Gastrocnemius medialis (tissue), 4 donors: ENCODE results near the gene PRMT7.

Experiments
- POLR2A ChIP-seq, 2 donors: fragments of 450-650 bp; IDR thresholded peaks; one replicate each; pipeline ENCODE4 v1.6.1; 2017; ENCODE audit warnings: antibody characterized with exemption in 2 of 2, mild to moderate bottlenecking in 2 of 2, moderate library complexity in 2 of 2
- TF ChIP-seq, protein P1 (sequence below), 5 experiments: fragments of 450-650 bp in 3 of 5; fragments of 200-600 bp in 2 of 5; sonication (generic) in 2 of 5; IDR thresholded peaks in 4 of 5; conservative IDR thresholded peaks in 1 of 5; 1 replicate in 4 of 5; 2 replicates in 1 of 5; pipeline ENCODE4 v1.5.1; 2016 to 2019; ENCODE audit warnings: antibody characterized with exemption in 5 of 5, mild to moderate bottlenecking in 3 of 5, moderate library complexity in 3 of 5

DNA sequence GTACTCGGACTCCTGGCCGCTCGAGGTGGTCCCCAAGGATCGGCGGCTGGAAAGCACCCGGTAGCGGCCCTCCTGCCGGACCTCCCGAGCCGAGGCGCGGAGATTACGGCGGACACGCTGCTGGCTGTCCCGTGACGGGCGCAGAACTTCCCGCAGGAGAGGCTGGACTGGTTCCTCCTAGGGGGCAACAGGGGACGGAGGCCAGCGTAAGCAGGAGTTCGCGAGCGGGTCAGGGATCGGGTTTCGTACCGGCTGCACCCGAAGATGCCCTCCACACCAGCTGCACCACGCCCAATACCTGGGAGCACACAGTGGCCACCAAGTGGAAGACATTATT is 414 bp upstream of the PRMT7 start:
- TF ChIP-seq, protein P1, sequence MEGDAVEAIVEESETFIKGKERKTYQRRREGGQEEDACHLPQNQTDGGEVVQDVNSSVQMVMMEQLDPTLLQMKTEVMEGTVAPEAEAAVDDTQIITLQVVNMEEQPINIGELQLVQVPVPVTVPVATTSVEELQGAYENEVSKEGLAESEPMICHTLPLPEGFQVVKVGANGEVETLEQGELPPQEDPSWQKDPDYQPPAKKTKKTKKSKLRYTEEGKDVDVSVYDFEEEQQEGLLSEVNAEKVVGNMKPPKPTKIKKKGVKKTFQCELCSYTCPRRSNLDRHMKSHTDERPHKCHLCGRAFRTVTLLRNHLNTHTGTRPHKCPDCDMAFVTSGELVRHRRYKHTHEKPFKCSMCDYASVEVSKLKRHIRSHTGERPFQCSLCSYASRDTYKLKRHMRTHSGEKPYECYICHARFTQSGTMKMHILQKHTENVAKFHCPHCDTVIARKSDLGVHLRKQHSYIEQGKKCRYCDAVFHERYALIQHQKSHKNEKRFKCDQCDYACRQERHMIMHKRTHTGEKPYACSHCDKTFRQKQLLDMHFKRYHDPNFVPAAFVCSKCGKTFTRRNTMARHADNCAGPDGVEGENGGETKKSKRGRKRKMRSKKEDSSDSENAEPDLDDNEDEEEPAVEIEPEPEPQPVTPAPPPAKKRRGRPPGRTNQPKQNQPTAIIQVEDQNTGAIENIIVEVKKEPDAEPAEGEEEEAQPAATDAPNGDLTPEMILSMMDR (IDR thresholded peaks at IDR 0.05 in 4 of 5, conservative IDR thresholded peaks at IDR 0.05 in 1 of 5): no peak
- TF ChIP-seq POLR2A (IDR thresholded peaks at IDR 0.05): no peak
